NB4 (cell line): ENCODE results near the gene LEMD1.

Source experiments
- CTCF ChIP-seq: IDR thresholded peaks from one replicate; pipeline ENCODE4 v1.5.1; 2012; ENCODE audit warnings: low read depth, low read length
- MYC ChIP-seq: IDR thresholded peaks from 2 replicates; pipeline ENCODE4 v1.6.1; 2011; ENCODE audit warnings: low read depth, low read length
- POLR2A ChIP-seq: IDR thresholded peaks from 2 replicates; pipeline ENCODE4 v1.6.1; 2011; ENCODE audit warnings: mild to moderate bottlenecking; ENCODE audit not compliant: insufficient read length; ENCODE audit errors: extremely low read depth
- TF ChIP-seq, protein P1 (sequence below): IDR thresholded peaks from 2 replicates; pipeline ENCODE4 v1.6.1; 2011; ENCODE audit warnings: low read depth, low read length

- TF ChIP-seq CTCF: no peak
- no peak for TF ChIP-seq POLR2A
- TF ChIP-seq MYC: no peak
- TF ChIP-seq, protein P1, sequence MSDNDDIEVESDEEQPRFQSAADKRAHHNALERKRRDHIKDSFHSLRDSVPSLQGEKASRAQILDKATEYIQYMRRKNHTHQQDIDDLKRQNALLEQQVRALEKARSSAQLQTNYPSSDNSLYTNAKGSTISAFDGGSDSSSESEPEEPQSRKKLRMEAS: no peak
Measured at GRCh38 chr1:205360891-205361290, 61.0 kb downstream of the LEMD1 start.
